ENCODE measurements around the gene NTM. TPM values are rescaled to one million over a fixed set of nuclear protein-coding genes. Genes with fewer than 3 reads are reported as not detected.

NTM gene
- total RNA-seq, 1 experiment from 2014 or later = 9.9 TPM

GRCh38 chr11:132217856-132218255 lies 847.4 kb downstream of the NTM start:
- Histone ChIP-seq H3T11ph (ENCODE audit: low read length) (no peak overlapping the region), H3K9me3 (ENCODE audit: control insufficient read depth, low read depth, low read length) (no peaks in the 10 kb centered on the region), H3K79me2 (ENCODE audit: insufficient read depth, low read length) (no peaks in the 10 kb centered on the region; the same call in 1 of the 2 replicates), H4K20me1 (ENCODE audit: control insufficient read depth, insufficient read depth, insufficient read length) (no peaks in the 10 kb centered on the region), H2BK20ac (ENCODE audit: low read depth, low read length, poor library complexity, severe bottlenecking) (no peak overlapping the region), H3K79me1 (ENCODE audit: insufficient read depth, low read depth, low read length, poor library complexity, severe bottlenecking) (no peaks in the 10 kb centered on the region), H2BK120ac (ENCODE audit: low read depth, low read length, poor library complexity, severe bottlenecking) (no peak overlapping the region), H4K91ac (ENCODE audit: insufficient read length, low read depth, low read length) (no peak overlapping the region), H3K18ac (ENCODE audit: insufficient read length, low read depth, low read length) (no peak overlapping the region), H3K27ac (ENCODE audit: insufficient read length, low read depth, low read length) (no peak overlapping the region), H3K4me1 (ENCODE audit: insufficient read depth, low read length) (no peaks in the 10 kb centered on the region), H3K9ac (ENCODE audit: extremely low read depth, insufficient read length, low read length) (no peak overlapping the region), H2AK5ac (ENCODE audit: insufficient read length, low read length) (no peak overlapping the region), H4K5ac (ENCODE audit: insufficient read length, low read depth, low read length) (no peak overlapping the region), H3K23ac (ENCODE audit: insufficient read length, low read depth, low read length) (no peak overlapping the region), H3K56ac (ENCODE audit: insufficient read length, low read depth, low read length) (no peak overlapping the region), H2BK15ac (ENCODE audit: low read depth, low read length) (no peak overlapping the region), H2BK12ac (ENCODE audit: insufficient read length, low read depth, low read length) (no peak overlapping the region), H2BK5ac (ENCODE audit: insufficient read length, low read length) (no peak overlapping the region), H3K4ac (ENCODE audit: low read depth, low read length) (no peak overlapping the region), H3K27me3 (ENCODE audit: insufficient read depth, low read length) (no peaks in the 10 kb centered on the region), H3K4me2 (ENCODE audit: insufficient read depth, insufficient read length, low read length) (no peak overlapping the region), H3K14ac (ENCODE audit: insufficient read depth, low read length) (no peak overlapping the region), H3K23me2 (ENCODE audit: insufficient read length, low read depth, low read length, poor library complexity, severe bottlenecking) (no peaks in the 10 kb centered on the region), H4K8ac (replicated peaks; ENCODE audit: insufficient read length, low read depth, low read length) (no peak overlapping the region), H2AFZ (ENCODE audit: low read length) (no peak overlapping the region)
- DNase-seq = no peak
- WGBS (ENCODE audit: extremely low coverage, insufficient read length, low lambda C conversion rate) = no CpG with 5 or more reads among the region's 5 CpGs
- Mint-ChIP-seq H3K27me3 (ENCODE audit: low read depth) (peaks cover 2% of the 10 kb centered on the region), H3K27ac (no peak overlapping the region), H3K4me3 (no peak overlapping the region), H3K4me1 (no peaks in the 10 kb centered on the region), H3K36me3 (ENCODE audit: insufficient read depth in 1 of 3, low read depth in 3 of 3) (no peaks in the 10 kb centered on the region; a peak in 1 of 7 replicates), H3K9me3 (no peaks in the 10 kb centered on the region)
- TF ChIP-seq CTCF (conservative IDR thresholded peaks at IDR 0.05) = no peak
